AG09319 (cell line): ENCODE measurements around the gene AKT1S1.

ENCODE experiments used
- DNase-seq: peaks from one replicate; pipeline ENCODE4 v3.0.0-alpha.2; 2010; ENCODE audit warnings: low read depth; ENCODE audit errors: extremely low read depth
- CTCF ChIP-seq: IDR thresholded peaks from 2 replicates; pipeline ENCODE4 v1.5.1; 2011; ENCODE audit warnings: low read depth, mild to moderate bottlenecking, inconsistent platforms, low read length, moderate library complexity

Gene AKT1S1

GRCh38 chr19:49891393-49891792 lies 14.2 kb upstream of the AKT1S1 start:
- TF ChIP-seq CTCF = no peak
- DNase-seq = no peak

- no peak for DNase-seq
- TF ChIP-seq CTCF = no peak
These were observed 13.5 kb upstream of the AKT1S1 start for GRCh38 chr19:49890349-49891311.

- no peak for DNase-seq
- TF ChIP-seq CTCF = peak; percentile 64
These were observed 12.7 kb upstream of the AKT1S1 start for GRCh38 chr19:49889687-49890348.

GRCh38 chr19:49889038-49889686 lies 12.0 kb upstream of the AKT1S1 start:
- DNase-seq = no peak

GRCh38 chr19:49888510-49888824 lies 11.3 kb upstream of the AKT1S1 start:
- no peak for DNase-seq

More at GRCh38 chr19:49889038-49889686, 12.0 kb upstream of the AKT1S1 start:
- no peak for TF ChIP-seq CTCF

GRCh38 chr19:49887665-49888509 lies 10.7 kb upstream of the AKT1S1 start:
- no peak for TF ChIP-seq CTCF
- no peak for DNase-seq

More at GRCh38 chr19:49888510-49888824, 11.3 kb upstream of the AKT1S1 start:
- TF ChIP-seq CTCF = no peak
